ENCODE results near the gene SEPTIN5.
"Not testable (repeated sequence)": the region's sequence is repeated elsewhere in the genome, so short reads cannot be mapped to it uniquely, and the experiment has no call there.

SEPTIN5 gene

GRCh38 chr22:19680911-19681862, 33.1 kb upstream of the SEPTIN5 start:
- DNase-seq (ENCODE audit: low read depth, low spot score): no peak

GRCh38 chr22:19681863-19682245, 32.4 kb upstream of the SEPTIN5 start:
- no peak for DNase-seq (ENCODE audit: low read depth, low spot score)

GRCh38 chr22:19686946-19687345, 27.4 kb upstream of the SEPTIN5 start:
- DNase-seq (ENCODE audit: low read depth, low spot score): no peak

GRCh38 chr22:19687561-19688300, 26.6 kb upstream of the SEPTIN5 start:
- no peak for DNase-seq (ENCODE audit: low read depth, low spot score)

- no peak for DNase-seq (ENCODE audit: low read depth, low spot score)
Measured at GRCh38 chr22:19688301-19689290, 25.7 kb upstream of the SEPTIN5 start.

GRCh38 chr22:19689408-19689807, 24.9 kb upstream of the SEPTIN5 start:
- peak; percentile 28 for DNase-seq (ENCODE audit: low read depth, low spot score)

- no peak for DNase-seq (ENCODE audit: low read depth, low spot score)
Measured at GRCh38 chr22:19691007-19691720, 23.1 kb upstream of the SEPTIN5 start.

GRCh38 chr22:19691721-19692341, 22.5 kb upstream of the SEPTIN5 start:
- peak; percentile 88 for DNase-seq (ENCODE audit: low read depth, low spot score)

GRCh38 chr22:19693581-19693980, 20.7 kb upstream of the SEPTIN5 start:
- DNase-seq (ENCODE audit: low read depth, low spot score): no peak

- no peak for DNase-seq (ENCODE audit: low read depth, low spot score)
Measured at GRCh38 chr22:19693981-19694670, 20.2 kb upstream of the SEPTIN5 start.

GRCh38 chr22:19694696-19695095, 19.6 kb upstream of the SEPTIN5 start:
- DNase-seq (ENCODE audit: low read depth, low spot score): no peak

GRCh38 chr22:19696504-19697276, 17.6 kb upstream of the SEPTIN5 start:
- no peak for DNase-seq (ENCODE audit: low read depth, low spot score)

- not testable (repeated sequence) for DNase-seq (ENCODE audit: low read depth, low spot score)
Measured at GRCh38 chr22:19697871-19698270, 16.4 kb upstream of the SEPTIN5 start.

- no peak for DNase-seq (ENCODE audit: low read depth, low spot score)
Measured at GRCh38 chr22:19700790-19701419, 13.4 kb upstream of the SEPTIN5 start.

GRCh38 chr22:19701420-19702145, 12.7 kb upstream of the SEPTIN5 start:
- DNase-seq (ENCODE audit: low read depth, low spot score): no peak

- DNase-seq (ENCODE audit: low read depth, low spot score): no peak
Measured at GRCh38 chr22:19703869-19704268, 10.4 kb upstream of the SEPTIN5 start.

- no peak for DNase-seq (ENCODE audit: low read depth, low spot score)
Measured at GRCh38 chr22:19704355-19705015, 9.8 kb upstream of the SEPTIN5 start.

Measured in astrocyte of the hippocampus (primary cell).